Effector CD8-positive, alpha-beta T cell (primary cell): Measurements from ENCODE around the gene UQCRFS1.
"Not testable (repeated sequence)": the region's sequence is repeated elsewhere in the genome, so short reads cannot be mapped to it uniquely, and the experiment has no call there.

Source experiments
- DNase-seq: peaks from one replicate; lab custom pipeline; 2025; lab: John Stamatoyannopoulos, UW
- total RNA-seq, 4 experiments: gene quantifications; one replicate each; lab custom pipeline; 2026; lab: John Stamatoyannopoulos, UW

The UQCRFS1 gene
- total RNA-seq = 49.6 to 91.9 (median 61.6) reads per million in 4 experiments

- DNase-seq = peak; percentile 92
Measured at GRCh38 chr19:29212648-29213573, at the start of gene UQCRFS1. UQCRFS1 (minus strand) TSS chr19:29213151; CDS start chr19:29213118, 33 bp downstream.

GRCh38 chr19:29262085-29262484 lies 49.1 kb upstream of the UQCRFS1 start:
- DNase-seq = no peak

- no peak for DNase-seq
Measured at GRCh38 chr19:29260477-29261317, 47.7 kb upstream of the UQCRFS1 start.

- DNase-seq = no peak
Measured at GRCh38 chr19:29259867-29260281, 46.9 kb upstream of the UQCRFS1 start.

- no peak for DNase-seq
Measured at GRCh38 chr19:29259153-29259552, 46.2 kb upstream of the UQCRFS1 start.

GRCh38 chr19:29256516-29256915 lies 43.6 kb upstream of the UQCRFS1 start:
- DNase-seq = no peak

- no peak for DNase-seq
Measured at GRCh38 chr19:29255912-29256311, 43.0 kb upstream of the UQCRFS1 start.

GRCh38 chr19:29255006-29255405 lies 42.1 kb upstream of the UQCRFS1 start:
- no peak for DNase-seq

- not testable (repeated sequence) for DNase-seq
Measured at GRCh38 chr19:29249798-29250197, 36.8 kb upstream of the UQCRFS1 start.

GRCh38 chr19:29248332-29248844 lies 35.4 kb upstream of the UQCRFS1 start:
- DNase-seq = no peak

GRCh38 chr19:29247872-29248271 lies 34.9 kb upstream of the UQCRFS1 start:
- no peak for DNase-seq

GRCh38 chr19:29247471-29247870 lies 34.5 kb upstream of the UQCRFS1 start:
- no peak for DNase-seq

- DNase-seq = no peak
Measured at GRCh38 chr19:29247051-29247450, 34.1 kb upstream of the UQCRFS1 start.

- no peak for DNase-seq
Measured at GRCh38 chr19:29245215-29245614, 32.3 kb upstream of the UQCRFS1 start.

GRCh38 chr19:29241324-29241723 lies 28.4 kb upstream of the UQCRFS1 start:
- DNase-seq = no peak

GRCh38 chr19:29239213-29239776 lies 26.3 kb upstream of the UQCRFS1 start:
- DNase-seq = no peak

- no peak for DNase-seq
Measured at GRCh38 chr19:29233591-29233990, 20.6 kb upstream of the UQCRFS1 start.

- DNase-seq = no peak
Measured at GRCh38 chr19:29232315-29232852, 19.4 kb upstream of the UQCRFS1 start.

GRCh38 chr19:29231306-29231705 lies 18.4 kb upstream of the UQCRFS1 start:
- DNase-seq = not testable (repeated sequence)

GRCh38 chr19:29217616-29218015 lies 4.7 kb upstream of the UQCRFS1 start:
- DNase-seq = no peak

- no peak for DNase-seq
Measured at GRCh38 chr19:29216021-29216420, 3.1 kb upstream of the UQCRFS1 start.
